ENCODE results near the gene VSIG10L. TPM values are rescaled to one million over a fixed set of nuclear protein-coding genes. Genes with fewer than 3 reads are reported as not detected.

VSIG10L gene
- total RNA-seq, 4 donors from 2014 or later = 0.21 to 0.56 (median 0.28) TPM

DNA sequence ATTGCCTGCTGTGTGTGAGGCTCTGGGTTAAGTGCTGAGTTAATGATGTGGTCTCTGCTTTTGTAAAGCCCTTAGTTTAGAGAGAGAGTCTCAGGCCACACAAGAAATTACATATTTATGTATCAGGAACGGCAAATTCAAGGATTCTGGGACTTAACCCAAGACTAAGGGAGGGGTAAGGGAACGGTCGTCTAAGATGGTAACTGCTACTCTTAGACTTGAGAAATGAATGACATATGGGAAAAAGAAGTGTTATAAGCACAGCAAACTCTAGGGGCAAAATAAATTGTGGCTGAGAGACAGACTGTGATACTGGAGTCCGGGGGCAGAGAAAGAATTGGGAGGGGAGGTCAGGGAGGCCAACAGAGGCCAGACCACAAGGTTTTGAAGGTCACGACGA is 10.2 kb downstream of the VSIG10L start:
- H3K27ac ChIP-seq = no peak overlapping the region
- H3K4me1 ChIP-seq = peaks cover 0 to 11% of the 10 kb centered on the region in 2 donors
- TF ChIP-seq CTCF (IDR thresholded peaks at IDR 0.05) (no peak), POLR2A (IDR thresholded peaks at IDR 0.05) (no peak)
- no peak for DNase-seq
- H3K27me3 ChIP-seq = peaks cover 7% of the 10 kb centered on the region
- H3K9me3 ChIP-seq = no peaks in the 10 kb centered on the region
- WGBS, 2 donors = 92 to 93% methylated on average over 6 of the region's 6 CpGs
- H3K4me3 ChIP-seq (replicated peaks in 1 of 3) = no peak overlapping the region
- H3K36me3 ChIP-seq = no peaks in the 10 kb centered on the region
- intact Hi-C loops (cut with DNase I) = no loop called here

DNA sequence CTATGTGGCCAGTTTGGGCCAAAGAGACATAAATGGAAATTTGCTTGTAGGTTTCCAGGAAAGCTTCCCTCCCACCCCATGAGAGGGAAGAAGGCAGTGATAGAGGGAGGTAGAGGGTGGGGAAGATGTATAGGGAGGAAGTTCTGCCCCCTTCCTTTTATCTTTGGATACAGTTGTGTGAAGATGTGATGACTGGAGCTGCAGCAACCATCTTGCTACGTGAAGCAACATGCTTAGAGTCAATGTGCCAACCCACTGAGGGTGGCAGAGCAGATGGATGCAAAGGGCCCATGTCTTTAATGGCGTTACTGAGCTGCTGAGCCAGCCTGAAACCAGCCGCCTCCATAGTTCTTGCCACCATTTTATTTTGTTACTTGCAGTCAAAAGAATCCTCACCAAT is 10.7 kb downstream of the VSIG10L start:
- Histone ChIP-seq H3K9me3 (no peaks in the 10 kb centered on the region), H3K4me1 (peaks cover 0 to 11% of the 10 kb centered on the region in 2 donors), H3K4me3 (replicated peaks in 1 of 3) (no peak overlapping the region), H3K27me3 (peaks cover 7% of the 10 kb centered on the region), H3K36me3 (no peaks in the 10 kb centered on the region), H3K27ac (no peak overlapping the region)
- WGBS, 2 donors = 77 to 84% methylated on average over 3 of the region's 3 CpGs
- intact Hi-C loops (cut with DNase I) = no loop called here
- TF ChIP-seq CTCF (IDR thresholded peaks at IDR 0.05) (no peak), POLR2A (IDR thresholded peaks at IDR 0.05) (no peak)
- no peak for DNase-seq

- H3K27ac ChIP-seq = no peak overlapping the region
- H3K36me3 ChIP-seq = no peaks in the 10 kb centered on the region
Measured at GRCh38 chr19:51330366-51330765, 11.6 kb downstream of the VSIG10L start.

DNA sequence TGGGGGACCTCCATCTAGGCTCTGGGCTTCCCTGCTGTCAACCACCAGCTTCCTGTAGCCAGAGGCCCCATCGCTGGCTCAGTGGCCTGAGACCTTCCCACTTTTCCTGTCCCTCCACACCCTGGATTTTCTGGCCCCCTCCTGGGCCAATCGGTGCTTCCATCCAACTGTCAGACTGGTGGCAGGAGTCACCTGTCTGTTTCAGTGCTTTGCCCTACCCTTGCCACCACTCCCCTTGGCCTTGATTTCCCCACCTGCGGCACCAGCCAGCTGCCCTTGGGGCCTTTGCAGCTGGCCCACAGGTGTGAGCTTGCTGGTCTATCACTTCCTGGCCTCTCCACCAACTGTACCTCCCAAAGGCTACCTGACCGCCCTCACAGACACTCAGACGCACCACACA is 12.5 kb downstream of the VSIG10L start:
- WGBS, 2 donors = 86 to 95% methylated on average over 5 of the region's 5 CpGs

More at GRCh38 chr19:51330366-51330765, 11.6 kb downstream of the VSIG10L start:
- DNase-seq = no peak
- Histone ChIP-seq H3K27me3 (peaks cover 7% of the 10 kb centered on the region), H3K4me1 (peaks cover 0 to 11% of the 10 kb centered on the region in 2 donors), H3K4me3 (replicated peaks in 1 of 3) (no peak overlapping the region), H3K9me3 (no peaks in the 10 kb centered on the region)
- intact Hi-C loops (cut with DNase I) = no loop called here
- WGBS, 2 donors = 97 to 100% methylated on average over 4 of the region's 4 CpGs
- no peak for TF ChIP-seq CTCF (IDR thresholded peaks at IDR 0.05)
- no peak for TF ChIP-seq POLR2A (IDR thresholded peaks at IDR 0.05)

More for the DNA sequence above, 12.5 kb downstream of the VSIG10L start:
- Histone ChIP-seq H3K4me1 (peaks cover 0 to 11% of the 10 kb centered on the region in 2 donors), H3K27me3 (peaks cover 7% of the 10 kb centered on the region), H3K4me3 (replicated peaks in 1 of 3) (no peak overlapping the region), H3K36me3 (no peaks in the 10 kb centered on the region), H3K9me3 (no peaks in the 10 kb centered on the region), H3K27ac (no peak overlapping the region)
- no peak for DNase-seq
- intact Hi-C loops (cut with DNase I) = no loop called here
- TF ChIP-seq POLR2A (IDR thresholded peaks at IDR 0.05) = no peak
- TF ChIP-seq CTCF (IDR thresholded peaks at IDR 0.05) = no peak
